A549 (cell line): ENCODE results near the gene CC2D1B.
"Not testable (repeated sequence)": the region's sequence is repeated elsewhere in the genome, so short reads cannot be mapped to it uniquely, and the experiment has no call there.

Source experiments
- BHLHE40 ChIP-seq: IDR thresholded peaks from 2 replicates; pipeline ENCODE4 v1.6.1; 2012; ENCODE audit warnings: low read depth, low read length, inconsistent platforms
- CHD4 ChIP-seq: fragments of 200-600 bp; sonication (generic); IDR thresholded peaks from 2 replicates; pipeline ENCODE4 v1.6.1; 2016; ENCODE audit warnings: antibody characterized with exemption, mild to moderate bottlenecking, borderline replicate concordance
- EP300 ChIP-seq, 2 experiments: fragments of >200 bp; sonication (Bioruptor Twin); formaldehyde crosslinking; IDR thresholded peaks; 2 replicates in 1 of 2; 3 replicates in 1 of 2; pipeline ENCODE4 v1.6.1; 2016 to 2017
- ESRRA ChIP-seq: fragments of 150-350 bp; IDR thresholded peaks from 2 replicates; pipeline ENCODE4 v1.6.1; 2014; ENCODE audit warnings: mild to moderate bottlenecking, low read length, borderline replicate concordance
- POLR2A ChIP-seq: IDR thresholded peaks from 2 replicates; pipeline ENCODE4 v1.6.1; 2012; ENCODE audit warnings: mild to moderate bottlenecking, low read length
- TF ChIP-seq, protein P1 (sequence below): fragments of >200 bp; sonication (Bioruptor Twin); formaldehyde crosslinking; IDR thresholded peaks from 3 replicates; pipeline ENCODE4 v1.5.1; 2016

DNA sequence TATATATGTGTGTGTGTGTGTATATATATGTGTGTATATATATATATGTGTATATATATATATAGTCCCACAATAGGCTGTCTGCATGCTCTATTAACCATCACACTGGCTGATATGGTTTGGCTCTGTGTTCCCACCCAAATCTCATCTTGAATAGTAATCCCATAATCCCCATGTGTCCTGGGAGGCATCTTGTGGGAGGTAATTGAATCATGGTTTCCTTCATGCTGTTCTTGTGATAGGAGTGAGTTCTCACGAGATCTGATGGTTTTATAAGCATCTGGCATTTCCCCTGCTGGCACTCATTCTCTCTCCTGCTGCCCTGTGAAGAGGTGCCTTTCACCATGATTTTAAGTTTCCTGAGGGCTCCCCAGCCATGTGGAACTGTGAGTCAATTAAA is 3.8 kb upstream of the CC2D1B start:
- TF ChIP-seq EP300 (IDR thresholded peaks at IDR 0.05); BHLHE40; ESRRA; CHD4; POLR2A: not testable (repeated sequence)
- TF ChIP-seq, protein P1, sequence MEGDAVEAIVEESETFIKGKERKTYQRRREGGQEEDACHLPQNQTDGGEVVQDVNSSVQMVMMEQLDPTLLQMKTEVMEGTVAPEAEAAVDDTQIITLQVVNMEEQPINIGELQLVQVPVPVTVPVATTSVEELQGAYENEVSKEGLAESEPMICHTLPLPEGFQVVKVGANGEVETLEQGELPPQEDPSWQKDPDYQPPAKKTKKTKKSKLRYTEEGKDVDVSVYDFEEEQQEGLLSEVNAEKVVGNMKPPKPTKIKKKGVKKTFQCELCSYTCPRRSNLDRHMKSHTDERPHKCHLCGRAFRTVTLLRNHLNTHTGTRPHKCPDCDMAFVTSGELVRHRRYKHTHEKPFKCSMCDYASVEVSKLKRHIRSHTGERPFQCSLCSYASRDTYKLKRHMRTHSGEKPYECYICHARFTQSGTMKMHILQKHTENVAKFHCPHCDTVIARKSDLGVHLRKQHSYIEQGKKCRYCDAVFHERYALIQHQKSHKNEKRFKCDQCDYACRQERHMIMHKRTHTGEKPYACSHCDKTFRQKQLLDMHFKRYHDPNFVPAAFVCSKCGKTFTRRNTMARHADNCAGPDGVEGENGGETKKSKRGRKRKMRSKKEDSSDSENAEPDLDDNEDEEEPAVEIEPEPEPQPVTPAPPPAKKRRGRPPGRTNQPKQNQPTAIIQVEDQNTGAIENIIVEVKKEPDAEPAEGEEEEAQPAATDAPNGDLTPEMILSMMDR: not testable (repeated sequence)
